AG09319 (cell line): ENCODE data around the gene USP32.
"Not testable (repeated sequence)": the region's sequence is repeated elsewhere in the genome, so short reads cannot be mapped to it uniquely, and the experiment has no call there.

Source experiments
- DNase-seq: peaks from one replicate; pipeline ENCODE4 v3.0.0-alpha.2; 2010; ENCODE audit warnings: low read depth; ENCODE audit errors: extremely low read depth
- TF ChIP-seq, protein P1 (sequence below): IDR thresholded peaks from 2 replicates; pipeline ENCODE4 v1.5.1; 2011; ENCODE audit warnings: low read depth, mild to moderate bottlenecking, inconsistent platforms, low read length, moderate library complexity

The USP32 gene

DNA sequence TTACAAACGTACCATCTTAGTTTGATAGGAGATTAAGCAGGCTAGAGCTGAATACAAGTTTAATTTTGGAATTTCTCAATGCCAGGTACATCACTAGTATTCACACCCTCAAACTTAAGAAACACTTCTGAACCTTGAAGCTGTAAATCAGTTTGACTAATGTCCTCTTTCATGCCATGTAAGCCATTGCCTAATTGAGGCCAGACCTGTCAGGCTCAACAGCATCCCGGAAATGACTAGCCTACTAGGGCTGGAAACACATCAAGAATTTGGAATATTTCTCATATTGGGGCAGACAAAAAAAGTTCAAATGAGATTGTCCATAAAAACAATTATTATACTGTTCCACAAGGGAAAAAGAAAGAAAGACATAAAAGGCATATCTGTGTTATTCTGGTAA, 1.7 kb downstream of the USP32 start:
- TF ChIP-seq, protein P1, sequence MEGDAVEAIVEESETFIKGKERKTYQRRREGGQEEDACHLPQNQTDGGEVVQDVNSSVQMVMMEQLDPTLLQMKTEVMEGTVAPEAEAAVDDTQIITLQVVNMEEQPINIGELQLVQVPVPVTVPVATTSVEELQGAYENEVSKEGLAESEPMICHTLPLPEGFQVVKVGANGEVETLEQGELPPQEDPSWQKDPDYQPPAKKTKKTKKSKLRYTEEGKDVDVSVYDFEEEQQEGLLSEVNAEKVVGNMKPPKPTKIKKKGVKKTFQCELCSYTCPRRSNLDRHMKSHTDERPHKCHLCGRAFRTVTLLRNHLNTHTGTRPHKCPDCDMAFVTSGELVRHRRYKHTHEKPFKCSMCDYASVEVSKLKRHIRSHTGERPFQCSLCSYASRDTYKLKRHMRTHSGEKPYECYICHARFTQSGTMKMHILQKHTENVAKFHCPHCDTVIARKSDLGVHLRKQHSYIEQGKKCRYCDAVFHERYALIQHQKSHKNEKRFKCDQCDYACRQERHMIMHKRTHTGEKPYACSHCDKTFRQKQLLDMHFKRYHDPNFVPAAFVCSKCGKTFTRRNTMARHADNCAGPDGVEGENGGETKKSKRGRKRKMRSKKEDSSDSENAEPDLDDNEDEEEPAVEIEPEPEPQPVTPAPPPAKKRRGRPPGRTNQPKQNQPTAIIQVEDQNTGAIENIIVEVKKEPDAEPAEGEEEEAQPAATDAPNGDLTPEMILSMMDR = no peak
- no peak for DNase-seq

GRCh38 chr17:60388742-60389141, 3.2 kb downstream of the USP32 start:
- TF ChIP-seq, protein P1 = no peak
- no peak for DNase-seq

DNA sequence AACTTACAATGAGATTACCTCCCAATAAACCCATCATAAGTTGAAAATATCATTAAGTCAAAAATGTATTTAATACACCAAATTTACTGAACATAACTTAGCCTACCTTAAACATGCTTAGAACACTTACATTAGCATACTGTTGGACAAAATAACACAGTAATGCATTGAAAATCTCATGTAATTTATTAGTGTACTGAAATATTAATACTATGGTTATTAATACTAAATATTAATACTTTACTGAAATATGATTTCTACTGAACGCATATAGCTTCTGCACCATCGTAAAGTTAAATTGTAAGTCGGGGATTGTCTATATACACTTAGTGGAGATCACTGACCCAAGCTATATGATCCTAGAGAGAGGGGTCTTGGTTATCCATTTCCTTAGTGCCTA, 4.3 kb downstream of the USP32 start:
- TF ChIP-seq, protein P1 = no peak
- no peak for DNase-seq

- DNase-seq = no peak
- TF ChIP-seq, protein P1 = no peak
Measured at GRCh38 chr17:60386147-60387058, 5.5 kb downstream of the USP32 start.

DNA sequence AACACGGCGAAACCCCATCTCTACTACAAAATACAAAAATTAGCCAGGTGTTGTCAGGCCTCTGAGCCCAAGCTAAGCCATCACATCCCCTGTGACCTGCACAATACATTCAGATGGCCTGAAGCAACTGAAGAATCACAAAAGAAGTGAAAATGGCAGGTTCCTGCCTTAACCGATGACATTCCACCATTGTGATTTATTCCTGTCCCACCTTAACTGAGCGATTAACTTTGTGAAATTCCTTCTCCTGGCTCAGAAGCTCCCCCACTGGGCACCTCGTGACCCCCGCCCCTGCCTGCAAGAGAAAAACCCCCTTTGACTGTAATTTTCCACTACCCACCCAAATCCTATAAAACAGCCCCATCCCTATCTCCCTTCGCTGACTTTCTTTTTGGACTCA, 7.0 kb downstream of the USP32 start:
- DNase-seq = not testable (repeated sequence)

DNA sequence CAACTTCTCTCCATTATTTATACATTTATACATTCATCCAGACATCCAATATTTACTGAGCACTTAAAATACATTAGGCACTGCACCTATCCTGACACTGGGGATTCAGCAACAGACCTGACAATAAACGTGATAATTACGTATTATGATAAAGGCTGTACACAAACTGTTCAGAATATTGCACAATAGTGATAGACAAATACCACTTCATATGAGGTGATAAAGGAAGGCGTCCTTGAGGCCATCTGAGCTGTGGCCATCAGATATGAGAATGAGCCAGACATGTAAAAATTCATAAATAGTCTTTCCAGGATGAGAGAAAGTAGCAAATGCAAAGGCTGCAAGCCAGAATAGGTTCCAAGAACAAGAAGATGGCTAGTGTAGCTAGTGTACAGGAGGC, 8.6 kb downstream of the USP32 start:
- TF ChIP-seq, protein P1 = no peak
- no peak for DNase-seq

GRCh38 chr17:60381958-60382357, 10.0 kb downstream of the USP32 start:
- TF ChIP-seq, protein P1 = no peak
- DNase-seq = no peak

GRCh38 chr17:60379461-60379860, 12.5 kb downstream of the USP32 start:
- DNase-seq = not testable (repeated sequence)

GRCh38 chr17:60378187-60378586, 13.7 kb downstream of the USP32 start:
- DNase-seq = not testable (repeated sequence)
